NCI-H2196 treated with DMSO at 0.1 percent for 48 hours (cell line): ENCODE measurements around the gene GPBP1.
"Not testable (repeated sequence)": the region's sequence is repeated elsewhere in the genome, so short reads cannot be mapped to it uniquely, and the experiment has no call there.

Experiments
- DNase-seq: peaks from one replicate; lab custom pipeline; 2025; ENCODE audit not compliant: unreplicated experiment; lab: John Stamatoyannopoulos, UW

GPBP1 gene

GRCh38 chr5:57176350-57176857 is 2.5 kb downstream of the GPBP1 start:
- no peak for DNase-seq

DNA sequence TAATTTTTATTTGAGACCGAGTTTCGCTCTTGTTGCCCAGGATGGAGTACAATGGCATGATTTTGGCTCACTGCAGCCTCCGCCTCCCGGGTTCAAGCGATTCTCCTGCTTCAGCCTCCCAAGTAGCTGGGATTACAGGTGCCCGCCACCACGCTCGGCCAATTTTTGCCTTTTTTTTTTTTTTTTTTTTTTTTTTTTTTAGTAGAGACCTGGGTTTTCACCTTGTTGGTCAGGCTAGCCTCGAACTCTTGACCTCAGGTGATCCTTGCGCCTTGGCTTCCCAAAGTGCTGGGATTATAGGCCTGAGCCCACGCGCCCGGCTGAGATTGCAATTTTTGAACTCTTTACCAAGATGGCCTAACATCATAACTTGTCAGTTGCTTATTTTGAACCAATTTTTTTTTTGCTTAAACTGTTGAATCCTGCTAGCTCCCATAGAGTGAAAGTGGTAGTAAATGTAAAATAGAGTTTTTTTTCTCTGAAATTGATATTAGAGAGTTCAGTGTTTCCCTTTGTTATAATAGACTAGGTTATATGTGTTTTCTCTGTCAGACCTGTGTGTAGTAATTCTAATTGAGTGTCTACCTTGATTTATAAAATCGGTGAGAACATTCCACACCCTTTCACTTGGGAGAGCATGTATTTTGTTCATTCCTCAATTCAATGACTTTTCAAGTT is 3.8 kb downstream of the GPBP1 start:
- DNase-seq = no peak

- not testable (repeated sequence) for DNase-seq
Measured at GRCh38 chr5:57178238-57178637, 4.4 kb downstream of the GPBP1 start.

DNA sequence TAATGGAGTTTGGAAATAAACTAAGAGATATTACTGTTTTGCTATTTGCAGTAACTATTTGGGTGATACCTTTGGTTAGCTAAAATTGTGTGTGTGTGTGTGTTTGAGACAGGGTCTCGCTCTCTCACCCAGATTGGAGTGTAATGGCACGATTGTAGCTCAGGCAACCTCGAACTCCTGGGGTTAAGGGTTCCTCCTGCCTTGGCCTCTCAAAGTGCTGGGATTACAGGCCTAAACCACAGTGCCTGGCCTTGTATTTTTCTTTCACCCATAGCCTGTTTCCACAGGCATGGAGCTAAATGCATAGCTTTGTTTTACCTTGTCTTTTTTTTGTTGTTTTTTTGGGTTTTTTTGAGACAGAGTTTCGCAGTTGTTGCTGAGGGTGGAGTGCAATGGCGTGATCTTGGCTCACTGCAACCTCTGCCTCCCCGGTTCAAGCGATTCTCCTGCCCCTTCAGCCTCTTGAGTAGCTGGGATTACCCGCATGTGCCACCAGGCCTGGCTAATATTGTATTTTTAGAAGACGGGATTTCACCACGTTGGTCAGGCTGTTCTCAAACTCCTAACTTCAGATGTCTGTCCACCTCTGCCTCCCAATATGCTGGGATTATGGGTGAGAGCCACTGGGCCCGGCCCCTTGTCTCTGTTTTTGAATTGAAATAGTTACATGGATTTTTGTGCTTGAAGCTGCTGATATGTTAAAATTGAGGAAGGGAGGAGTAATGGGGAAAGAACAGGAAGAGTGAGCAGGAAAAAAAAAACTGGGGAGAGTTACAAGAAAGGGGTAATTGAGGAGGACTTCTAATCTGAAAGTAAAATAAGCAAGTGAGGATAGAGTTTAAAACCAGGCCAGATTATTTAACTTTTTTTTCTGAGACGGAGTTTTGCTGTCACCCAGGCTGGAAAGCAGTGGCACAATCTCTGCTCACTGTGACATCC is 5.7 kb downstream of the GPBP1 start:
- DNase-seq = no peak

DNA sequence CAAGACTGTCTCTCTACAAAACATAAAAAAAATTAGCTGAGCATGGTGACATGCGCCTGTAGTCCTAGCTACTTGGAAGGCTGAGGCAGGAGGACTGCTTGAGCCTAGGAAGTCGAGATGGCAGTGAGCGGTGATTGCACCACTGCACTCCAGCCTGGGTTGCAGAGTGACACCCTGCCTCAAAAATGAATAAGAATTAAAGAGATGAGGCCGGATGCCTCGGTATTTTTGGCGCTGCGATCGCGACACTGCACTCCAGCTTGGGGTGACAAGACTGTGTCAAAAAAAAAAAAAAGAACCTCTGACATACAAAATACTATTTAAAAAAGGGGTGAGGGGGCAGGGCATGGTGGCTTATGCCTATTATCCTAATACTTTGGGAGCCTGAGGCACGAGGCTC is 7.3 kb downstream of the GPBP1 start:
- no peak for DNase-seq

- no peak for DNase-seq
Measured at GRCh38 chr5:57184322-57184721, 10.5 kb downstream of the GPBP1 start.

DNA sequence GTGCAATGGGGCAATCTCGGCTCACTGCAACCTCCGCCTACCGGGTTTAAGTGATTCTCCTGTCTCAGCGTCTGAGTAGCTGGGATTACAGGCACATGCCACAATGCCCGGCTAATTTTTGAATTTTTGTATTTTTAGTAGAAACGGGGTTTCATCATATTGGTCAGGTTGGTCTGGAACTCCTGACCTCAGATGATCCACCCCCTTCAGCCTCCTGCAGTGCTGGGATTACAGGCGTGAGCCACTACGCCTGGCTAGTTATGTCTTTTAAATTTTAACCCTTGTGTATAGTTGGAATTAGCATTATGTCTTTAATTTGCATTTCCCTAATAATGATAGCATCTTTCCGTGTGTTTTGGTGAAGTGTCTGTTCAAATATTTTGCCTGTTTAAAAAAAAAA is 11.5 kb downstream of the GPBP1 start:
- DNase-seq = no peak

- DNase-seq = no peak
Measured at GRCh38 chr5:57186194-57186593, 12.3 kb downstream of the GPBP1 start.

GRCh38 chr5:57187977-57188376 is 14.1 kb downstream of the GPBP1 start:
- DNase-seq = not testable (repeated sequence)

DNA sequence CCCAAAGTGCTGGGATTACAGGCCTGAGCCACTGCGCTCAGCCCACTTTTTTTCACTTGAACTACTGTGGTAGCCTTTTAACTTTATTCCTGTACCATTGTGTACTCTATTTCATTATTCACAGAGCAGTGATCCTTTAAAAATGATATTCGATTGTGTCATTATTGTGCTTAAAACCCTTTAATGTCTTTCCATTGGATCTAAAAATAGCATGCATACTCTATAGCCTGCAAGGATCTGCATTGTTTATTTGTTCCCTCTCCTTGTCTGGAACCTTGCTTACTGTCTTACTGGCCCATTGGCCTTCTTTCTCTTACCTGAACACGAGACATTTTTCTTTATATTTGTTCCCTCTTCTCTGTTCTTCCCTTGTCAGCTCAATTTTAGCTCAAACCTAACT is 15.7 kb downstream of the GPBP1 start:
- no peak for DNase-seq

DNA sequence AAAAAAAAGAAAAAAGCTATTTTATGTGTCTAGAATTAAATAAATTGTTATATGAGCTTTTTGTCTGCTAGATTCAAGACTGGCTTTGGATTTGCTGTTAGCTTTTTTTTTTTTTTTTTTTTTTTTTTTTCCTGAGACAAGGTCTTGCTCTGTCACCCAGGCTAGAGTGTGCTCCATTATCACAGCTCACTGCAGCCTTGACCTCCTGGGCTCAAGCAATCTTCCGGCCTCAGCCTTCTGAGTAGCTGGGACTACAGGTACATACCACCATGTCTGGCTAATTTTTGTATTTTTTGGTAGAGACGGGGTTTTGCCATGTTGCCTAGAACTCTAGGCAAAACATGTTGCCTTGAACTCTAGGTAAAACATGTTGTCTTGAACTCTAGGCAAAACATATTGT is 16.7 kb downstream of the GPBP1 start:
- no peak for DNase-seq

DNA sequence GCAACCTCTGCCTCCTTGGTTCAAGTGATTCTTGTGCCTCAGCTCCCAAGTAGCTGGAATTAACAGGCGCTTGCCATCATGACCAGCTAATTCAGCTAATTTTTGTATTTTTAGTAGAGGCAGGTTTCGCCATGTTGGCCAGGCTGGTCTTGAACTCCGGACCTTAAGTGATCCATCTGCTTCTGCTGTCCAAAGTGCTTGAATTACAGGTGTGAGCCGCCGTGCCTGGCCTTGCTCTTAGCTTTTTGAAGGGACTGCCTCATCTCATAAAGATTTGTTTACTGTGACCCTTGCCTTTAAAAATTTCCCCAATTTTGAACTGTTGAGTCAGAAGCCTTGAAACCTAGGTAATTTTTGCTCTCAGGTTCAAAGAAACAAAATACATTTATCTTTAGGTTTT is 17.3 kb downstream of the GPBP1 start:
- DNase-seq = no peak

DNA sequence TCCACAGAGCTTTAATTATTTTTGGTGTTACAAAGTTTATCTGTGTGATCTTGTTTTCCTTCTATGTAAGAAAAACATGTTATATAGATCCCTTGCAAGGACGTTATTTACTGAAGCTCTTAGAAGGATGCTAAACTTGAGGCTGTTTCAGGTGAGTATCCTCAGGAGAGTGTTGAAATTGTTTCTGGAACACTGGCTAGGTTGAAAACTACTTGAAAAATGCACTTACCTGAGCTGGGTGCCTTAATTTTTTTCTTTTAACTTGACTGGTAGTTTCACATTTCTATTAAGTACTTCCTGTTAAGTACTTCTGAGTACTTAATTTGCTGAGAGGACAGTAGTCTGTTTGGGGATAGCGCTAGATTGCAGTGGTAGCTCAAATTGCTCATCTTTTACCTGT is 18.1 kb downstream of the GPBP1 start:
- no peak for DNase-seq

GRCh38 chr5:57192832-57193231 is 19.0 kb downstream of the GPBP1 start:
- not testable (repeated sequence) for DNase-seq

- no peak for DNase-seq
Measured at GRCh38 chr5:57193757-57194413, 20.0 kb downstream of the GPBP1 start.

GRCh38 chr5:57194653-57195052 is 20.8 kb downstream of the GPBP1 start:
- no peak for DNase-seq

DNA sequence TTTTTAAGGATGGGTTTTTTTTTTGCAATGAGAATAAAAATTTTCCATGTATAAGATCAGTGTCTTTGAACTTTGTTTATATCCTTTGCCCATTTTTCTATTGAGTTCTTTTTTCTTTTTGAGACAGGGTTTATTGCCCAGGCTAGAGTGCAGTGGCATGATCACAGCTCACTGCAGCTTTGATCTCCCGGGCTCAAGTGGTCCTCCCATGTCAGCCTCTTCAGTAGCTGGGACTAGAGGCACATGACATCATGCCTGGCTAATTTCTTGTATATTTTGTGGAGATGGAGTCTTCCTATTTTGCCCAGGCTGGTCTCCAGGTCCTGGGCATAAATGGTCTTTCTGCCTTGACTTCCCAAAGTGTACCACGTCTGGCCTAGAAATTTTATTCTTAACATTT is 21.2 kb downstream of the GPBP1 start:
- DNase-seq = no peak

- no peak for DNase-seq
Measured at GRCh38 chr5:57199866-57200265, 26.0 kb downstream of the GPBP1 start.

GRCh38 chr5:57202811-57203210 is 29.0 kb downstream of the GPBP1 start:
- DNase-seq = no peak

DNA sequence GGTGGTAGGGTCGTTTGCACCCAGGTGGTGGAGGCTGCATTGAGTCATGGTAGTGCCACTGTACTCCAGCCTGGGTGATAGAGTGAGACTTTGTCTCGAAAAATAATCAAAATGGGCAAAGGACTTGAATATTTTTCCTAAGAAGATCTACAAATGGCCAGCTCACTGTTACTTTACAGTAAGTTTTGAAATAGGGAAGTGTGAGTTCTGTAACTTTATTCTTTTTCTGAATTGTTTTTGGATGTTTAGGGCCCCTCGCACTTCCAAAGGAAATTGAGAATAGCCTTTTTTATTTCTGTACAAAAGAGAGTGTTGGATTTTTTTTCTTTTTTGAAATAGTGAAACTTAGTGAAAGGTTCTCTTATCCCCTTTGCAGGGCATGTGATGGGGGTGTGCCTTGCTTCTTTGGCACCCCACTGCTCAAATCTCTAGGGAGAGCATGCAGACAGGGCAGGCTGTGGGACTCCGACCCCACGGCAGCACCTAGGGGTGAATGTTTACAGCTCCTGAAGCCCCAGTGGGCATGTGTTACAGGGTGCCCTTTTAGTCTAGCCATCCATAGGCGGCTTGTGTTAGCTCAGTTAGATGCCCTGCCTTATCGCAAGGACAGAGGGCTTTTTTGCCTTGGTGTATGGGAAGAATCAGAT is 33.3 kb downstream of the GPBP1 start:
- no peak for DNase-seq

DNA sequence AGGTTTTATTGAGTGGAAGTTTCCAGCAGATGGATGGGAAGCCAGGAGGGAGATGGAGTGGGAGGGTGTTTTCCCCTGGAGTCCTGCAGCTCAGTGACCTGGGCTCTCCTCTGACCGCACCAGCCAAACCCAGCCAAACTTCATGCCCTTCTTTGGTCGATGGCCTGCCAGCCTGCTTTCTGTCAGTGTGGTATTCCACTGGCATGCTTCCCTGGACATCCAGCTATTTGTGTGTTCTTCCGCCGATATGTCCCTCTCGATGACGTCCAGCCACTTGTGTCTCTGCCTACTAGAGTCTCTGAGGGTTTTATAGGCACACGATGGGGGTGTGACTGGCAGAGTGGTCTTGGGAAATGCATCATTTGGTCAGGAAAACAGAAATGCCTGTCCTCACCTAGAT is 33.8 kb downstream of the GPBP1 start:
- no peak for DNase-seq
